ENCODE measurements around the gene MEG3.

Gene MEG3

GRCh38 chr14:100825713-100826331 lies at the start of gene MEG3:
Gene MEG3, plus strand, starts transcription at chr14:100826118.
- no peak for DNase-seq

- DNase-seq: no peak
Observed at GRCh38 chr14:100776681-100777365, 49.1 kb upstream of the MEG3 start.

GRCh38 chr14:100777366-100777817 lies 48.5 kb upstream of the MEG3 start:
- DNase-seq: no peak

- DNase-seq: no peak
Observed at GRCh38 chr14:100777818-100778525, 47.9 kb upstream of the MEG3 start.

- no peak for DNase-seq
Observed at GRCh38 chr14:100778526-100778882, 47.4 kb upstream of the MEG3 start.

GRCh38 chr14:100778951-100779690 lies 46.8 kb upstream of the MEG3 start:
- DNase-seq: no peak

GRCh38 chr14:100779691-100780080 lies 46.2 kb upstream of the MEG3 start:
- no peak for DNase-seq

- DNase-seq: no peak
Observed at GRCh38 chr14:100780246-100780645, 45.7 kb upstream of the MEG3 start.

- no peak for DNase-seq
Observed at GRCh38 chr14:100780646-100781355, 45.1 kb upstream of the MEG3 start.

- no peak for DNase-seq
Observed at GRCh38 chr14:100781952-100782351, 44.0 kb upstream of the MEG3 start.

GRCh38 chr14:100782516-100783320 lies 43.2 kb upstream of the MEG3 start:
- DNase-seq: no peak

- DNase-seq: no peak
Observed at GRCh38 chr14:100783630-100784370, 42.1 kb upstream of the MEG3 start.

GRCh38 chr14:100784523-100785337 lies 41.2 kb upstream of the MEG3 start:
- DNase-seq: no peak

- no peak for DNase-seq
Observed at GRCh38 chr14:100785338-100785615, 40.6 kb upstream of the MEG3 start.

- DNase-seq: no peak
Observed at GRCh38 chr14:100785626-100786025, 40.3 kb upstream of the MEG3 start.

GRCh38 chr14:100786131-100786530 lies 39.8 kb upstream of the MEG3 start:
- DNase-seq: no peak

GRCh38 chr14:100786576-100787219 lies 39.2 kb upstream of the MEG3 start:
- DNase-seq: no peak

GRCh38 chr14:100787659-100788058 lies 38.3 kb upstream of the MEG3 start:
- DNase-seq: no peak

GRCh38 chr14:100788517-100788916 lies 37.4 kb upstream of the MEG3 start:
- no peak for DNase-seq

GRCh38 chr14:100788942-100789341 lies 37.0 kb upstream of the MEG3 start:
- DNase-seq: no peak
